HCEC 1CT (cell line): ENCODE results near the gene EGLN3.

ENCODE experiments used
- DNase-seq: peaks from one replicate; pipeline ENCODE4 v3.0.0-alpha.2; 2017

EGLN3 gene

GRCh38 chr14:33909380-33910084 lies 41.3 kb downstream of the EGLN3 start:
- DNase-seq: no peak

DNA sequence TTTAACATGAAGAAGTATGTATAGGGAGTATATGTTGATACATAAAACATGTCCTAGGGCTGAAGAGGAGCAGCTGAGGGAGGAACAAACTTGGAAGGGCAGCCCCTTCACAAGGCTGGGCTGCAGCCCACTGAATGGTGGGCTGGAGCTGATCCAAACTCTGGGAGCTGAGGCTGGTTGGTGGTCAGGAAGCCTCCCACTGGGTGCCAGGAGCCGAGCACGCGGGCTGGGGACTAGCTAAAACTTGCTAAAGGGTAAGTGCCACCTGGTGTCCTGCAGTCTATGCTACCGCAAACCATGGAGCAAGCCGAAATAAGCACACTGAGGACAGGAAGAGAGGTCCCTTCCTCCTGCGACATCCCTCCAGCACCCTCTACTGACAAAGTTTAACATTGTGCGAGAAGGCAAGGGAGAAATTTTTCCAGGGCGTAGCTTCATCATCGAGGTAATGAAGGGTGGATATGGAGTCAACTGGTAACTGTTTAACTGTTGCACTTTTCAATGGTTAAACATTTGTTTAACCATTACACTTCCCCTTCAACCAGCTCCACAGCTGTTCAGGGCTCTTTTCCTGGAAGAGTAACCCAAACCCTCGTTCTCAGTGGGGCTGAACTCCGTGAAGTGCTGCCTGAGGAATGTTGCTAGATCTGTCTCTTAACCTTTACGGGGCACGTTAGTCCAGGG lies 42.2 kb downstream of the EGLN3 start:
- no peak for DNase-seq

- no peak for DNase-seq
Observed at GRCh38 chr14:33906968-33907367, 43.9 kb downstream of the EGLN3 start.

DNA sequence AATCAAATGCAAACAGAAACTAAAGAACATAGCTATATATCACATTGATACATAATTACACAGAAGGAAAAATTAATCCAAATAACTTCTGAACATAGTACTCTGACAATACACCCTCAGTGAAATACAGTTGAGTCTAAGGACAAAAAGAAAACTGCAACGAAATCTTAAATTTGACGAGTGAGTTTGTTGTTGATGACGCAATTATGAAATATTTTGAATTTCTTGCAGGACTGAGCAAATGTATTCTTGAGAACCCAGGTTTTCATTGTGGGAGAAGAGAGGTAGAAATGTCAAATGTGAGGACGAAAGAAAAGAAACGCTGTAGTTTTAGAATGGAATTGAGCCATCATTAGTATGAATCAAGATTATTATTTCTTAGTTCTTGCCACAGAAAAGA lies 46.3 kb downstream of the EGLN3 start:
- DNase-seq: no peak

DNA sequence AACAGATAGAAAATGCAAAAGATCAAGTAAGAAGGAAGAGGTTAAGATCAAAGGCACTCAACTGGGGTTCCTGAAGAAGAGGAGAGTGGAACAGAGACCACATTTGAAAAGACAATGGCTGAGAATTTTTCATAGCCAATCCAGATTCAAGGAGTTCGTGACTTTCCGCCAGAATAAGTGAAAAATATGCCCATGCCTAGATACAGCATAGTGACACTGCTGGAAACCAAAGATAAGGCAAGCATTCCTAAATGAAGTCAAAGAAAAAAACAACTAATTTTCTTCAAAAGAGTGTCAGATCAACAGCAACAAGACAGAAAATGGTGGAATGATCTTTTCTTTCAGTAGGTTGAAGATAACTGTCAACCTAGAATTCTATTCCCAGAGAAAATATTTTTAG lies 47.5 kb downstream of the EGLN3 start:
- DNase-seq: no peak

- DNase-seq: no peak
Observed at GRCh38 chr14:33902363-33902762, 48.5 kb downstream of the EGLN3 start.

GRCh38 chr14:33901426-33902155 lies 49.3 kb downstream of the EGLN3 start:
- DNase-seq: no peak

- DNase-seq: no peak
Observed at GRCh38 chr14:33900706-33901105, 50.2 kb downstream of the EGLN3 start.

- DNase-seq: no peak
Observed at GRCh38 chr14:33899723-33900341, 51.0 kb downstream of the EGLN3 start.

DNA sequence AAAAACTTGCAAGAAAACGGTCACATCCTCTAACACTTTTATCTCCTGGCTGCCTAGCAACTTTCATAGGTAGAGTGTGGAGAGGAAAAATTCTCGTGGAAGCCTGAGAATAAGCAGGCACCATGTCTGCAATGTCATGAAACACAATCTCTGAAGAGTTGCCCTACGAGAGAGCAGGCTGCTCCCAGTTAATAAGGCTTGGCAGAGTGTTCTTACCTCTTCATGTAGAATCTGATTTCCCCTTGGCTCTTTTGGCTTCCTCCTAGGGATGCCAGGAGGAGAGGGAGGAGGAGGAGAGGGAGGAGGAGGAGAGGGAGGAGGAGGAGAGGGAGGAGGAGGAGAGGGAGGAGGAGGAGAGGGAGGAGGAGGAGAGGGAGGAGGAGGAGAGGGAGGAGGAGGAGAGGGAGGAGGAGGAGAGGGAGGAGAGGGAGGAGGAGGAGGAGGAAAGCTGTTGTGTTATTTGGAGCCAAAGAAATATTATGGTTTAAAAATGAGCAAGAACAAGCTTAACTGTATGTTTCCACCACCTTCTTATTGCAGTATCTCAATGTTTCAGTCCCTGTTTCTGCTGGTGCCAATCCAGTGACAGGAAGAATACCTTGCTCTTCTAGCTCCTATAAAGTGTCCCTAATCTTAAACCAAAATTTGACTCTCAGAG lies 52.9 kb downstream of the EGLN3 start:
- DNase-seq: no peak

- no peak for DNase-seq
Observed at GRCh38 chr14:33897382-33897781, 53.5 kb downstream of the EGLN3 start.

- no peak for DNase-seq
Observed at GRCh38 chr14:33894339-33894738, 56.5 kb downstream of the EGLN3 start.

DNA sequence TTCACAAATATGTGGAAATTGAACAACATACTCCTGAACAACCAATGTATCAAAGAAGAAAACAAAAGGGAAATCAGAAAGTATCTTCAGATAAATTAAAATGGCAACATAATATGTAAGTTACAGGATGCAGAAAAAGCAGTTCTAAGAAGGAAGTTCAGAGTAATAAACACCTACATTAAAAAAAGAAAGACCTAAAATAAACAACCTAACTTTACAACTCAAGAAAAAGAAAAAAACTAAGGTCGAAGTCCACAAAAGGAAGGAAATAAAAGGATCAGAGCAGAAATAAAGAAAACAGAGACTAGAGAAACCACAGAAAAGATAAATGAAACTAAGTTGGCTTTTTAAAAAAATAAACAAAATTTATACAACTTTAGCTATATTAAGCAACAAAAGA lies 59.2 kb downstream of the EGLN3 start:
- DNase-seq: no peak

DNA sequence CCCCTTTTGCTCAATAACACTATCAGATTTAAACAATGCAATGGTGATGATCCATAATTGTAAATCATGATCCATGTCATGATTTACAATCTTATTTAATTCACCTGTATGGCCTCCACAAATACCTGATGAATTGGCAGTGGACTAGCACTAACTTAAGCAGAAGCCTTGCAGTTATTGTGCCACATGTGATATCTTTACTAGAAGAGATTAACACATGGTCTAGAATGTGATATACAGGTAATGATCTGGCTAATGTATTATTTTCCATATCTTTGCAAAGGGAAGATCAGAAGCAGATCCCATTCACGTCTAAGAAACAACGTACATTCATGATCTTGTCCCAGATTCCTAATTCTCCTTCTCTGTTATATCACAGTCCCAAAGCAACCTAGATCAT lies 66.0 kb downstream of the EGLN3 start:
- no peak for DNase-seq

GRCh38 chr14:33880330-33880729 lies 70.5 kb downstream of the EGLN3 start:
- no peak for DNase-seq

DNA sequence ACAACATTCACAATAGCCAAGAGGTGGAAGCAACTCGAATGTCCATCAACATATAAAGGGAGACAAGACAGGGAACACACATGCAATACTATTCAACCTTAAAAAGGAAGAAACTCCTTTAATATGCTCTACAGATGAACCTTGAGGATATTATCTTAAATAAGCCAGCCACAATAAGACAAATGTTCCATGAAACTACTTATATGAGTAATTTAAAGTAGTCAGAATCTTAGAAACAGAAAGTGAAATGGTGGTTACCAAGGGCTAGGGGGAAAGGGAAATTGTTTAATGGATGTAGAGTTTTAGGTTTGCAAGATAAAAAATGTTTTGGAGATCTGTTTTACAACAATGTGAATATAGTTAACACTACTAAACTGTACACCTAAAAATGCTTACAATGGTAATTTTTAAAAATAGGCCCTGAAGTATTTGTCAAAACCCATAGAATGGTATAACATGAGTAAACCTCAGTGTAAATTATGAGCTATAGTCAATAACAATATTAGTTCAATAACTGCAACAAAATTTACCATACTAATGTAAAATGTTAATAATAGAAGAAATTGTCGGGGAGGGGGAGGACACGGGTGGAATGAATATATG lies 71.1 kb downstream of the EGLN3 start:
- DNase-seq: no peak

DNA sequence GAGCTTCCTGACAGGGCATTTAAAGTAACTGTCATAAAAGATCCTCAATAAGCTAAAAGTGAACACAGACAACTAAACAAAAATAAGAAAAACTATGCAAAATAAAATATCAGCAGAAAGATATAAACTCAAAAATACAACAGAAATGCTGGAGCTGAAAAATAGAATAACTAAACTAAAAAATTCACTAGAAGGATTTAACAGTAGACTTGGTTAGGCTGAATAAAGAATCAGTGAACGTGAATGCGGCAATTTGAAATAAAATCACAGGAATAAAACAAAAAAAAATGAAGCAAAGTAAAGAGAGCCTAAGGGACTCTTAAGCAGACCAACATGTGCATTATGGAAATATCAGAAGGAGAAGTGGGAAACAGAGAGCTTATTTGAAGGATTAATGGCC lies 74.6 kb downstream of the EGLN3 start:
- DNase-seq: no peak
